Calu3 (cell line): ENCODE measurements around the gene TOMM20L. TPM values are rescaled to one million over a fixed set of nuclear protein-coding genes. Genes with fewer than 3 reads are reported as not detected.

ENCODE experiments used
- BruUV-seq: library from RNA; stranded (reverse); fragments of 400-500 nt; replicated peaks from 2 replicates; lab custom pipeline; 2021; lab: Mats Ljungman, UMichigan
- CTCF ChIA-PET: fragments of 300-600 bp; sonication (Branson Sonifier 250); formaldehyde crosslinking; loops from one replicate; lab custom pipeline; 2022; ENCODE audit warnings: antibody characterized with exemption; lab: Charles Lee
- DNase-seq: peaks from one replicate; pipeline ENCODE4 v3.0.0; 2022
- H3K27ac Mint-ChIP-seq: one replicate; pipeline ENCODE4 v1.8.0; 2022; ENCODE audit warnings: mixed read lengths; ENCODE audit not compliant: unreplicated experiment
- H3K27me3 Mint-ChIP-seq: one replicate; pipeline ENCODE4 v1.8.0; 2022; ENCODE audit warnings: mixed read lengths; ENCODE audit not compliant: unreplicated experiment
- H3K36me3 Mint-ChIP-seq: one replicate; pipeline ENCODE4 v1.8.0; 2022; ENCODE audit warnings: mild to moderate bottlenecking, moderate library complexity, mixed read lengths; ENCODE audit not compliant: insufficient read depth, unreplicated experiment
- H3K4me1 Mint-ChIP-seq: one replicate; pipeline ENCODE4 v1.8.0; 2022; ENCODE audit warnings: mild to moderate bottlenecking, low read depth, mixed read lengths; ENCODE audit not compliant: unreplicated experiment
- H3K4me3 Mint-ChIP-seq: one replicate; pipeline ENCODE4 v1.8.0; 2022; ENCODE audit warnings: mild to moderate bottlenecking, low read depth, moderate library complexity, mixed read lengths; ENCODE audit not compliant: unreplicated experiment
- H3K9me3 Mint-ChIP-seq: one replicate; pipeline ENCODE4 v1.8.0; 2022; ENCODE audit warnings: low read depth, mixed read lengths; ENCODE audit not compliant: unreplicated experiment
- intact Hi-C: fragments of 100-400 bp; cut with micrococcal nuclease; formaldehyde crosslinking; loops from one replicate; pipeline ENCODE4 v1.10.0; 2022; ENCODE audit not compliant: unreplicated experiment
- total RNA-seq: library from RNA; stranded (reverse); gene quantifications from 2 replicates; pipeline ENCODE4 v1.2.3, GENCODE V29; 2022
- TF ChIP-seq, protein P1 (sequence below): fragments of 200-600 bp; IDR thresholded peaks from one replicate; pipeline ENCODE4 v1.8.0; 2022; ENCODE audit warnings: antibody characterized with exemption; ENCODE audit not compliant: unreplicated experiment

TOMM20L gene
- total RNA-seq, 1 experiment from 2014 or later = not detected

DNA sequence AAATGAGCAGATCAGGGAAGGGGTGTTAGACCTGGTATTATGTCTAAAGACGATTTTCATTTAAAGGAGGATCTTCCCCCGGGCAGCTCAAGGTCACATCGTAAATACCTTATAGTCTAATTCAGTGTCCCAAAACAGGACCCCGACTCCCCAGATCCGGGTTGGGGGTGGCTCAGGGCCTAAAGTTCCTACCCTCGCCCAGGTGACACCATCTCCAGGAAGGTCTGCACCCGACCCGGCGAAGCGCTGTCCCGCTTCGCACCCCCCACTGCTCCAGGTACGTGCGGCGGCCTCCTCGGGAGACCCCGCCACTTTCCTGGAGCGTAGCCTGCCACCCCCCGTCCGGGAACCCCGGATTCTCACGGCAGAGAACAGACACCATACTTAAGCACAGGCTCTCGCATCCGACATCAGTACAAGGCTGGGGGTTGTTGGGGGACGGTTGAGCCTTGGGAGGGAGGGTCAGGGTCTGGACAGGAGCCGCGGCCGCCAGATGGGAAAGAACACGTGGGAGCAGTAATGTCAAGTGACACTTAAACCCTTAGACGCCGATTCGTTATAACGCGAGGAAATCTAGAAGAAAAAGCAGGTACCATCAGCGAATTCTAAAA lies 31.0 kb downstream of the TOMM20L start:
- intact Hi-C loops = no loop called here
- H3K27ac Mint-ChIP-seq = peak overlapping the region; percentile 99
- peaks cover 10% of the 10 kb centered on the region for H3K4me1 Mint-ChIP-seq
- peak; percentile 50 for DNase-seq
- BruUV-seq = TSS peak; percentile 76
- peaks cover 41% of the 10 kb centered on the region for H3K36me3 Mint-ChIP-seq
- H3K4me3 Mint-ChIP-seq = peak overlapping the region; percentile 94
- H3K9me3 Mint-ChIP-seq = no peaks in the 10 kb centered on the region
- no peaks in the 10 kb centered on the region for H3K27me3 Mint-ChIP-seq
- TF ChIP-seq, protein P1, sequence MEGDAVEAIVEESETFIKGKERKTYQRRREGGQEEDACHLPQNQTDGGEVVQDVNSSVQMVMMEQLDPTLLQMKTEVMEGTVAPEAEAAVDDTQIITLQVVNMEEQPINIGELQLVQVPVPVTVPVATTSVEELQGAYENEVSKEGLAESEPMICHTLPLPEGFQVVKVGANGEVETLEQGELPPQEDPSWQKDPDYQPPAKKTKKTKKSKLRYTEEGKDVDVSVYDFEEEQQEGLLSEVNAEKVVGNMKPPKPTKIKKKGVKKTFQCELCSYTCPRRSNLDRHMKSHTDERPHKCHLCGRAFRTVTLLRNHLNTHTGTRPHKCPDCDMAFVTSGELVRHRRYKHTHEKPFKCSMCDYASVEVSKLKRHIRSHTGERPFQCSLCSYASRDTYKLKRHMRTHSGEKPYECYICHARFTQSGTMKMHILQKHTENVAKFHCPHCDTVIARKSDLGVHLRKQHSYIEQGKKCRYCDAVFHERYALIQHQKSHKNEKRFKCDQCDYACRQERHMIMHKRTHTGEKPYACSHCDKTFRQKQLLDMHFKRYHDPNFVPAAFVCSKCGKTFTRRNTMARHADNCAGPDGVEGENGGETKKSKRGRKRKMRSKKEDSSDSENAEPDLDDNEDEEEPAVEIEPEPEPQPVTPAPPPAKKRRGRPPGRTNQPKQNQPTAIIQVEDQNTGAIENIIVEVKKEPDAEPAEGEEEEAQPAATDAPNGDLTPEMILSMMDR = no peak
- CTCF ChIA-PET = no interaction called here

DNA sequence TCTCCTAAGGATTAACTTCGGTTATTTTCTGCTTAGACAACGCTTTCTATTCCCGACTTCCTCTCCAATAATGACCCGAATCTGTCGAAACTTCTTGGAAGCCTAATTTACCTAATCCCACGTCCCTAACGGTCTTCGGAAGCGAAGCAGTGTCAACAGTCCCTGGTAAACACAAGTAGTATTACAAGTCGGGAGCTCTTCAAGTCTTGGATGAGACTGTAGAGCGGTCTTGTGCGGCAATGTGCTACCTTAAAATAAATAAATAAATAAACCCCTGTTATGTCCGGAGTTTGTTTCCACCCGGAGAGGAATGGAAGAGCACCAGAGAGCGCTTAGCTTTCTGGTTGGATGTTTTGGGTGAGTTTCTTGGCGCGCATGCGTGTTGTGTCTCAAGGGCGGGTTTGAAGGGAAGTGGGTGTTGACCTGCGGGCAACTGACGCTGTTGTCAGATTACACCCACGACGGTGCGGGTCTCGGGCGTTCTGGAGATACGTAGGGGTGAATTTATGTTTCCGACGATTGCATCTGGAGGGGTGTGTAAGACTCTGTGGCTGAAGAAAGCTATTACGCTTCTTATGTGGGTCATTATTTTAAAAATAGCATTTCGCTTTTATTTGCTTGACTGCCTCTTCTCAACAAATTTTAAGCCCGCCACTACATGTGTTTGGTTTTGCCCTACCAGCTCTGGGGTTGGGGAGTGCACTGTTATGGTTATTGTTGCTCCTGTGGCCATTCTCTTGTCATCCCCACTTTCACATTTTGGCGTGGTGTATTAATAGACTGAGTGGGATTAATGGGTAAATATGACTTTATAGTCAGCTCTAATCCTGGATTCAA lies 31.8 kb downstream of the TOMM20L start, which contains the start of the genes KIAA0586 and TIMM9:
Gene KIAA0586, plus strand, starts transcription at position 439 of the 837 bp plus-strand sequence. CDS start 546 bp downstream, outside the sequence.
Gene TIMM9, minus strand, starts transcription at position 251 of the 837 bp plus-strand sequence. CDS start 15,586 bp downstream, outside the sequence.
- CTCF ChIA-PET = no interaction called here
- peak; percentile 91 for DNase-seq
- no TSS peak for BruUV-seq
- Mint-ChIP-seq H3K36me3 (peaks cover 41% of the 10 kb centered on the region), H3K4me1 (peaks cover 10% of the 10 kb centered on the region), H3K27ac (peak within 1 kb of the TSS; percentile 99), H3K4me3 (peak within 1 kb of the TSS; percentile 94), H3K27me3 (no peaks in the 10 kb centered on the region), H3K9me3 (no peaks in the 10 kb centered on the region)
- TF ChIP-seq, protein P1 = no peak
- intact Hi-C loops = no loop called here

DNA sequence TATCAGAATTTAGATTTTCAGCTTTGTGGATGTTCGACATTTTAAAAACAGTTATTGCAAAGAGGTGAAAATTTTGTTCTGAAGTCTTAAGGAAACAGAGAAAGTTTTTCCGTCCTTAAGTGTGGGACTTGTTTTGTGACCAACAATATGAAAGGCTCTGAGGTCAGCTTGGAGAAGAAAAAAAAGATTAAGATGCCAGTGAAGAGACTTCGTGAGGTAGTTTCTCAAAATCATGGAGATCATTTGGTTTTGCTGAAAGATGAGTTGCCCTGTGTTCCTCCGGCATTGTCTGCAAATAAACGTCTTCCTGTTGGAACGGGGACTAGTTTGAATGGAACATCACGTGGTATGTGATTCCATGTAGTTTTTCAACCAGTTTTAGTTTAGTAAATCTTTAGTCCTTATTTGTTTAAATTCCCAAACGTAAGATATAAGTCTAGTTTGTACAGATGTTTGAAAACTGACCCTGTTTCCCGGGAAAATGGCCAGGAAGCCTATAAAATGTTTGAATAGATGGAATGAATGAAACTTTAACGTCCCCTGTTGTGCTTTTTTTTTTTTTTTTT lies 32.5 kb downstream of the TOMM20L start:
- TF ChIP-seq, protein P1 = no peak
- H3K27ac Mint-ChIP-seq = peak overlapping the region; percentile 99
- CTCF ChIA-PET = no interaction called here
- DNase-seq = peak; percentile 4
- intact Hi-C loops = no loop called here
- no peaks in the 10 kb centered on the region for H3K27me3 Mint-ChIP-seq
- TSS peak; percentile 77 for BruUV-seq
- no peaks in the 10 kb centered on the region for H3K9me3 Mint-ChIP-seq
- H3K36me3 Mint-ChIP-seq = peaks cover 41% of the 10 kb centered on the region
- peak overlapping the region; percentile 94 for H3K4me3 Mint-ChIP-seq
- H3K4me1 Mint-ChIP-seq = peaks cover 10% of the 10 kb centered on the region

DNA sequence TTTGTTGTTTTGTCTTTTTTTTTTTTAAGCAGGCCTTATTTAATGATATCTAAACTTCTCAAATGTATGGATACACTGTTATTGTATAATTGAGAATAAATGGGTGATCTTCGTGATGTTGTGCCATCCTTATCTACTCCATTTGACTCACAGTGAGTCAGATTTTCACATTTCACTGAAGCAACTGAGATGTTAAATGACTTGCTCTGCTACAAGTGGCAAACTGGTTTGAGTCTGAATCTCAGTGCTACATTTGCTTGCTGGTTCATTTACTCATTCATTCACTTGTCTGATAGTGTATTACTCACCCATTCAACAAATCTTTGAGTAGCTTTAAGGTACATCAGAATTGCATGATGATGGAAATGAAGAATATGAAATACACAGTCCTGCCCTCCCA lies 34.4 kb downstream of the TOMM20L start:
- no TSS peak for BruUV-seq
- no peak for DNase-seq
- TF ChIP-seq, protein P1 = no peak
- Mint-ChIP-seq H3K27me3 (no peaks in the 10 kb centered on the region), H3K36me3 (peaks cover 31% of the 10 kb centered on the region), H3K4me3 (no peak overlapping the region), H3K4me1 (peaks cover 2% of the 10 kb centered on the region), H3K9me3 (no peaks in the 10 kb centered on the region), H3K27ac (no peak overlapping the region)
- CTCF ChIA-PET = no interaction called here
- intact Hi-C loops = no loop called here
